ENCODE measurements around the gene PRKG1. TPM values are rescaled to one million over a fixed set of nuclear protein-coding genes. Genes with fewer than 3 reads are reported as not detected.

Gene PRKG1
- total RNA-seq, 1 experiment from 2014 or later = 10.4 TPM

DNA sequence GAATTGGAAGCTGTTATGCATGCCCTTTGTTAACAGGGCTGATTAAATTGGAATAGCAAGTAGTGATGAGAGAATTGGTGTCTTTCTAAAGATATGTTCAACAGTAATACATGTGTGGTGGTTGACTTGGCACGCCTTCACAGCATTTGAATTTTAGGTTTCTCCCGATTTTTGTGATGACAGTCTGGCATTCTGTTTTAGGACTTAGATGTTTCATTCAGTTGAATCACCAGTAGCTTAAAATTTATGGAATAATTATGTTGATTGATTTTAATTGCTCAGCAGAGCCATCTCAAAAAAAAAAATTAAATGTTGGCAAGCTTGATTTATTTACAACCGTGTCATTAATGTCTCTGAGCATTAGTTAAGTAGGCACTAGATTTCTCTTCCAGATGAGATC is 405.4 kb downstream of the PRKG1 start:
- no peak overlapping the region for H4K5ac ChIP-seq (ENCODE audit: insufficient read length, low read depth, low read length)
- H3K18ac ChIP-seq (ENCODE audit: insufficient read length, low read depth, low read length) = no peak overlapping the region
- no peak overlapping the region for H3K9ac ChIP-seq (ENCODE audit: extremely low read depth, insufficient read length, low read length)
- H3K4me2 ChIP-seq (ENCODE audit: insufficient read depth, insufficient read length, low read length) = no peak overlapping the region
- no peak overlapping the region for H3T11ph ChIP-seq (ENCODE audit: low read length)
- no peak overlapping the region for H3K56ac ChIP-seq (ENCODE audit: insufficient read length, low read depth, low read length)
- no peak overlapping the region for H4K91ac ChIP-seq (ENCODE audit: insufficient read length, low read depth, low read length)
- no peak overlapping the region for H2AFZ ChIP-seq (ENCODE audit: low read length)
- WGBS (ENCODE audit: extremely low coverage, insufficient read length, low lambda C conversion rate) = no CpG with 5 or more reads among the region's 3 CpGs
- Mint-ChIP-seq H3K36me3 (ENCODE audit: insufficient read depth in 1 of 3, low read depth in 3 of 3) (no peaks in the 10 kb centered on the region), H3K4me3 (no peak overlapping the region), H3K9me3 (no peaks in the 10 kb centered on the region), H3K4me1 (peaks cover 9 to 12% of the 10 kb centered on the region in 2 experiments), H3K27me3 (ENCODE audit: low read depth) (no peaks in the 10 kb centered on the region), H3K27ac (no peak overlapping the region)
- no peaks in the 10 kb centered on the region for H3K27me3 ChIP-seq (ENCODE audit: insufficient read depth, low read length)
- no peak overlapping the region for H2BK12ac ChIP-seq (ENCODE audit: insufficient read length, low read depth, low read length)
- no peak overlapping the region for H3K23ac ChIP-seq (ENCODE audit: insufficient read length, low read depth, low read length)
- no peak overlapping the region for H3K4ac ChIP-seq (ENCODE audit: low read depth, low read length)
- no peak overlapping the region for H2BK15ac ChIP-seq (ENCODE audit: low read depth, low read length)
- H3K4me1 ChIP-seq (ENCODE audit: insufficient read depth, low read length) = peaks cover 4% of the 10 kb centered on the region
- H3K79me2 ChIP-seq (ENCODE audit: insufficient read depth, low read length) = no peaks in the 10 kb centered on the region
- no peak overlapping the region for H2BK20ac ChIP-seq (ENCODE audit: low read depth, low read length, poor library complexity, severe bottlenecking)
- H3K79me1 ChIP-seq (ENCODE audit: insufficient read depth, low read depth, low read length, poor library complexity, severe bottlenecking) = no peaks in the 10 kb centered on the region
- H3K23me2 ChIP-seq (ENCODE audit: insufficient read length, low read depth, low read length, poor library complexity, severe bottlenecking) = no peaks in the 10 kb centered on the region
- H4K20me1 ChIP-seq (ENCODE audit: control insufficient read depth, insufficient read depth, insufficient read length) = no peaks in the 10 kb centered on the region
- H2BK120ac ChIP-seq (ENCODE audit: low read depth, low read length, poor library complexity, severe bottlenecking) = no peak overlapping the region
- H4K8ac ChIP-seq (replicated peaks; ENCODE audit: insufficient read length, low read depth, low read length) = no peak overlapping the region
- no peak for DNase-seq
- no peaks in the 10 kb centered on the region for H3K9me3 ChIP-seq (ENCODE audit: control insufficient read depth, low read depth, low read length)
- no peak overlapping the region for H2AK5ac ChIP-seq (ENCODE audit: insufficient read length, low read length)
- H3K14ac ChIP-seq (ENCODE audit: insufficient read depth, low read length) = no peak overlapping the region
- no peak overlapping the region for H3K27ac ChIP-seq (ENCODE audit: insufficient read length, low read depth, low read length)
- H2BK5ac ChIP-seq (ENCODE audit: insufficient read length, low read length) = no peak overlapping the region
- TF ChIP-seq, protein P1, sequence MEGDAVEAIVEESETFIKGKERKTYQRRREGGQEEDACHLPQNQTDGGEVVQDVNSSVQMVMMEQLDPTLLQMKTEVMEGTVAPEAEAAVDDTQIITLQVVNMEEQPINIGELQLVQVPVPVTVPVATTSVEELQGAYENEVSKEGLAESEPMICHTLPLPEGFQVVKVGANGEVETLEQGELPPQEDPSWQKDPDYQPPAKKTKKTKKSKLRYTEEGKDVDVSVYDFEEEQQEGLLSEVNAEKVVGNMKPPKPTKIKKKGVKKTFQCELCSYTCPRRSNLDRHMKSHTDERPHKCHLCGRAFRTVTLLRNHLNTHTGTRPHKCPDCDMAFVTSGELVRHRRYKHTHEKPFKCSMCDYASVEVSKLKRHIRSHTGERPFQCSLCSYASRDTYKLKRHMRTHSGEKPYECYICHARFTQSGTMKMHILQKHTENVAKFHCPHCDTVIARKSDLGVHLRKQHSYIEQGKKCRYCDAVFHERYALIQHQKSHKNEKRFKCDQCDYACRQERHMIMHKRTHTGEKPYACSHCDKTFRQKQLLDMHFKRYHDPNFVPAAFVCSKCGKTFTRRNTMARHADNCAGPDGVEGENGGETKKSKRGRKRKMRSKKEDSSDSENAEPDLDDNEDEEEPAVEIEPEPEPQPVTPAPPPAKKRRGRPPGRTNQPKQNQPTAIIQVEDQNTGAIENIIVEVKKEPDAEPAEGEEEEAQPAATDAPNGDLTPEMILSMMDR (conservative IDR thresholded peaks at IDR 0.05) = no peak

Measured in H9 (cell line).